Gastroesophageal sphincter (tissue), 3 donors: ENCODE results near the gene ATP1B4.

ENCODE experiments used
- CTCF ChIP-seq, 4 experiments: fragments of 200-600 bp in 2 of 4; fragments of 450-650 bp in 2 of 4; sonication (generic) in 1 of 4; IDR thresholded peaks; one replicate each; pipeline ENCODE4 v1.5.1; 2017 to 2019; ENCODE audit warnings: antibody characterized with exemption in 4 of 4, mild to moderate bottlenecking in 2 of 4, moderate library complexity in 2 of 4
- POLR2AphosphoS5 ChIP-seq: sonication (generic); formaldehyde crosslinking; IDR thresholded peaks from one replicate; pipeline ENCODE4 v1.6.1; 2017; ENCODE audit warnings: antibody characterized with exemption

GRCh38 chrX:120316587-120317283 lies 45.2 kb upstream of the ATP1B4 start:
- TF ChIP-seq POLR2AphosphoS5 (no peak), CTCF (IDR thresholded peaks at IDR 0.05) (no peak)
